ENCODE data around the gene PPP1CB.
"Not testable (repeated sequence)": the region's sequence is repeated elsewhere in the genome, so short reads cannot be mapped to it uniquely, and the experiment has no call there.

PPP1CB gene

DNA sequence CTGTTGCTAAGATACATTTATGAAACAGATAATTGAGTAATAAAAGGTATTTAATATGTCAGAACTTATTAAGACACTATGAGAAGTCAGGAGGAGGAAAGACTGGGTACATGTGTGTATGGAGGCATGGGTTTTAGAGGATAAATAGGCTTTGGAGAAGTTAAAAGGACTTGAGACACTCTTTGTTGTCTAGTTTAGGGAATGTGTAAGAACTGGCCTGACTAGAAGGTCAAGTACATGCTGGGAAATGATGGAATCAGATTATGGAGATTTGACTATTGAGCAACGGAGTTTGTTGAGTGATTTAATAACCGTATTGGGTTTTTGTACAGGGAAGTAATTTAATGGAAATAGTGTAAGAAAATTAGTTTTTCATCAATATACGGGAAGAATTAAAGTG lies 30.8 kb downstream of the PPP1CB start:
- H3K27me3 ChIP-seq (ENCODE audit: insufficient read depth, low read length, poor library complexity) = no peaks in the 10 kb centered on the region
- H3K9ac ChIP-seq (ENCODE audit: low read length) = no peak overlapping the region
- no peak overlapping the region for H2BK15ac ChIP-seq (replicated peaks; ENCODE audit: low read depth)
- no peak overlapping the region for H3K23ac ChIP-seq (ENCODE audit: low read length)
- peaks cover 2% of the 10 kb centered on the region for H3K79me1 ChIP-seq (ENCODE audit: low read length)
- H2BK5ac ChIP-seq (ENCODE audit: low read length) = no peak overlapping the region
- H4K8ac ChIP-seq (ENCODE audit: low read depth, low read length) = no peak overlapping the region
- H3K4ac ChIP-seq (ENCODE audit: low read depth, low read length) = no peak overlapping the region
- no peak overlapping the region for H4K5ac ChIP-seq (ENCODE audit: low read length)
- no peak for DNase-seq
- H3K36me3 ChIP-seq (ENCODE audit: control insufficient read depth, insufficient read depth, low read length) = peaks cover 2% of the 10 kb centered on the region
- H3K18ac ChIP-seq (ENCODE audit: low read length) = no peak overlapping the region
- no peaks in the 10 kb centered on the region for H3K79me2 ChIP-seq (ENCODE audit: control insufficient read depth, insufficient read depth, low read length)
- H3K27ac ChIP-seq (ENCODE audit: low read depth, low read length) = no peak overlapping the region
- H3K56ac ChIP-seq (ENCODE audit: low read length) = no peak overlapping the region
- 84% methylated on average over 3 of the region's 3 CpGs for WGBS (ENCODE audit: extremely low coverage, insufficient coverage, low lambda C conversion rate)
- H2BK120ac ChIP-seq (ENCODE audit: low read depth, low read length) = no peak overlapping the region
- no peak overlapping the region for H3K4me3 ChIP-seq (ENCODE audit: low read length)
- no peak overlapping the region for H3K4me2 ChIP-seq (ENCODE audit: low read length)
- H2AK5ac ChIP-seq (ENCODE audit: low read length) = no peak overlapping the region
- no peaks in the 10 kb centered on the region for H3K4me1 ChIP-seq (ENCODE audit: control insufficient read depth, low read depth, low read length)

DNA sequence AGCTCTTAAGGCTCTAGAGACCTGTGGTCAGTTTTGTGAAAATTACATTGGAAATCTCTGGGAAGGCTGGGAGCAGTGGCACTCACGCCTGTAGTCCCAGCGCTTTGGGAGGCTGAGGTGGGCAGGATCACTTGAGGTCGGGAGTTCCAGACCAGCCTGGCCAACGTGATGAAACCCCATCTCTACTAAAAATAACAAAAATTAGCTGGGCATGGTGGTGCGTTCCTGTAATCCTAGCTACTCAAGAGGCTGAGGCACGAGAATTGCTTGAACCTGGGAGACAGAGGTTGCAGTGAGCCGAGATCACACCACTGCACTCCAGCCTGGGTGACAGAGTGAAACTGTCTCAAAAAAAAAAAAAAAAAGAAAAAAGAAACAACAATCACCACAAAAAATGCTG lies 32.9 kb downstream of the PPP1CB start:
- not testable (repeated sequence) for H3K23ac ChIP-seq (ENCODE audit: low read length); H3K27me3 ChIP-seq (ENCODE audit: insufficient read depth, low read length, poor library complexity); DNase-seq; H3K4ac ChIP-seq (ENCODE audit: low read depth, low read length); H2BK120ac ChIP-seq (ENCODE audit: low read depth, low read length); H3K4me3 ChIP-seq (ENCODE audit: low read length); H2BK15ac ChIP-seq (replicated peaks; ENCODE audit: low read depth); H3K36me3 ChIP-seq (ENCODE audit: control insufficient read depth, insufficient read depth, low read length); H2BK5ac ChIP-seq (ENCODE audit: low read length); H4K8ac ChIP-seq (ENCODE audit: low read depth, low read length); H3K4me1 ChIP-seq (ENCODE audit: control insufficient read depth, low read depth, low read length); H3K27ac ChIP-seq (ENCODE audit: low read depth, low read length); H3K79me1 ChIP-seq (ENCODE audit: low read length); H3K18ac ChIP-seq (ENCODE audit: low read length); H3K56ac ChIP-seq (ENCODE audit: low read length); H3K79me2 ChIP-seq (ENCODE audit: control insufficient read depth, insufficient read depth, low read length); H4K5ac ChIP-seq (ENCODE audit: low read length); H3K4me2 ChIP-seq (ENCODE audit: low read length); H3K9ac ChIP-seq (ENCODE audit: low read length); H2AK5ac ChIP-seq (ENCODE audit: low read length)
- WGBS (ENCODE audit: extremely low coverage, insufficient coverage, low lambda C conversion rate) = no CpG with 5 or more reads among the region's 7 CpGs

DNA sequence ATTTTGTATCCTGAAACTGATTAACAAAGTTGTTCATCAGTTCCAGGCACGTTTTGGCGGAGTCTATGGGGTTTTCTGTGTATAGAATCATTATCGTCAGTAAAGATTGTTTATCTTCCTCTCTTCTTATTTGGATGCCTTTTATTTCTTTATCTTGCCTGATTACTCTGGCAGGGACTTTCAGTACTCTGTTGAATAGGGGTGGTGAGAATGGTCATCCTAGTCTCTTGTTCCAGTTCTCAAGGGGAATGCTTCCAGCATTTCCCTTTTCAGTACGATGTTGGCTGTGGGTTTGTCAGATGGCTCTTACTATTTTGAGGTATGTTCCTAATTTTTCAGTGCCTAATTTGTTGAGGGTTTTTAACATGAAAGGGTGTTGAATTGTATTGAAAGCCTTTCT lies 45.0 kb downstream of the PPP1CB start:
- Histone ChIP-seq H3K4me3 (ENCODE audit: low read length) (no peak overlapping the region), H3K9ac (ENCODE audit: low read length) (no peak overlapping the region), H3K4me1 (ENCODE audit: control insufficient read depth, low read depth, low read length) (no peaks in the 10 kb centered on the region), H3K23ac (ENCODE audit: low read length) (no peak overlapping the region), H2BK5ac (ENCODE audit: low read length) (no peak overlapping the region), H3K18ac (ENCODE audit: low read length) (no peak overlapping the region), H2AK5ac (ENCODE audit: low read length) (no peak overlapping the region), H3K79me2 (ENCODE audit: control insufficient read depth, insufficient read depth, low read length) (peaks cover 8% of the 10 kb centered on the region), H3K27ac (ENCODE audit: low read depth, low read length) (no peak overlapping the region), H2BK120ac (ENCODE audit: low read depth, low read length) (no peak overlapping the region), H3K27me3 (ENCODE audit: insufficient read depth, low read length, poor library complexity) (no peaks in the 10 kb centered on the region), H3K79me1 (ENCODE audit: low read length) (peaks cover 2% of the 10 kb centered on the region), H3K56ac (ENCODE audit: low read length) (no peak overlapping the region), H4K5ac (ENCODE audit: low read length) (no peak overlapping the region), H3K4ac (ENCODE audit: low read depth, low read length) (no peak overlapping the region), H3K36me3 (ENCODE audit: control insufficient read depth, insufficient read depth, low read length) (peaks cover 1% of the 10 kb centered on the region), H4K8ac (ENCODE audit: low read depth, low read length) (no peak overlapping the region), H3K4me2 (ENCODE audit: low read length) (no peak overlapping the region), H2BK15ac (replicated peaks; ENCODE audit: low read depth) (no peak overlapping the region)
- DNase-seq = no peak
- WGBS (ENCODE audit: extremely low coverage, insufficient coverage, low lambda C conversion rate) = no CpG with 5 or more reads among the region's 4 CpGs

DNA sequence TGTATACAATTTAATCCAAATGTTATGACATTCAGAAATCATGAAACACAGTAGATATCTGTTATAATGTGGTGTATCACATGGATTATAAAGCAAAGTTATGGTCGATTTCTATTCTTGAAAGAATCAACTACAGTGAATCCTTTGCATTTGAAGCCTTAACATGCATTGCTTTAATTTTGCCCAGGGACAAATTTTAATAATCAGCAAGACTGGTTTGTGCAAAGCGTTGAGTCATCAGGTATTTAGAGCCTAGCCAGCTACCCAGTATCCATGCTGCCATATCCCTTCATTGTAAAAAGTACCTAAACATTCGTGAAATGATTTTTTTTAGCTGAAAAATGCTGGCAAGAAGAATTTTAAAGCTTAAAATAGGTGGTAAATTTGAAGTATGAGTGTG lies 50.1 kb downstream of the PPP1CB start:
- no peak overlapping the region for H4K8ac ChIP-seq (ENCODE audit: low read depth, low read length)
- no peak overlapping the region for H2BK5ac ChIP-seq (ENCODE audit: low read length)
- H3K4me2 ChIP-seq (ENCODE audit: low read length) = no peak overlapping the region
- no peak for DNase-seq
- no peak overlapping the region for H3K9ac ChIP-seq (ENCODE audit: low read length)
- H4K5ac ChIP-seq (ENCODE audit: low read length) = no peak overlapping the region
- no peaks in the 10 kb centered on the region for H3K27me3 ChIP-seq (ENCODE audit: insufficient read depth, low read length, poor library complexity)
- peaks cover 2% of the 10 kb centered on the region for H3K79me1 ChIP-seq (ENCODE audit: low read length)
- H3K4ac ChIP-seq (ENCODE audit: low read depth, low read length) = no peak overlapping the region
- H3K56ac ChIP-seq (ENCODE audit: low read length) = no peak overlapping the region
- no peak overlapping the region for H2BK15ac ChIP-seq (replicated peaks; ENCODE audit: low read depth)
- peaks cover 2% of the 10 kb centered on the region for H3K79me2 ChIP-seq (ENCODE audit: control insufficient read depth, insufficient read depth, low read length)
- no peaks in the 10 kb centered on the region for H3K4me1 ChIP-seq (ENCODE audit: control insufficient read depth, low read depth, low read length)
- H2AK5ac ChIP-seq (ENCODE audit: low read length) = no peak overlapping the region
- H3K23ac ChIP-seq (ENCODE audit: low read length) = no peak overlapping the region
- H3K4me3 ChIP-seq (ENCODE audit: low read length) = no peak overlapping the region
- no peak overlapping the region for H2BK120ac ChIP-seq (ENCODE audit: low read depth, low read length)
- no peaks in the 10 kb centered on the region for H3K36me3 ChIP-seq (ENCODE audit: control insufficient read depth, insufficient read depth, low read length)
- H3K27ac ChIP-seq (ENCODE audit: low read depth, low read length) = no peak overlapping the region
- no peak overlapping the region for H3K18ac ChIP-seq (ENCODE audit: low read length)
- no CpG with 5 or more reads among the region's 3 CpGs for WGBS (ENCODE audit: extremely low coverage, insufficient coverage, low lambda C conversion rate)

GRCh38 chr2:28802975-28803429 lies 51.4 kb downstream of the PPP1CB start:
- H3K9ac ChIP-seq (ENCODE audit: low read length) = no peak overlapping the region
- H3K27ac ChIP-seq (ENCODE audit: low read depth, low read length) = no peak overlapping the region
- no peaks in the 10 kb centered on the region for H3K79me2 ChIP-seq (ENCODE audit: control insufficient read depth, insufficient read depth, low read length)
- H4K5ac ChIP-seq (ENCODE audit: low read length) = no peak overlapping the region
- H3K56ac ChIP-seq (ENCODE audit: low read length) = no peak overlapping the region
- no peak overlapping the region for H4K8ac ChIP-seq (ENCODE audit: low read depth, low read length)
- no peak overlapping the region for H2AK5ac ChIP-seq (ENCODE audit: low read length)
- no peak overlapping the region for H3K4ac ChIP-seq (ENCODE audit: low read depth, low read length)
- no peak overlapping the region for H2BK120ac ChIP-seq (ENCODE audit: low read depth, low read length)
- no peak overlapping the region for H3K23ac ChIP-seq (ENCODE audit: low read length)
- DNase-seq = peak; percentile 64
- no peaks in the 10 kb centered on the region for H3K36me3 ChIP-seq (ENCODE audit: control insufficient read depth, insufficient read depth, low read length)
- H3K4me3 ChIP-seq (ENCODE audit: low read length) = no peak overlapping the region
- no CpG with 5 or more reads among the region's 4 CpGs for WGBS (ENCODE audit: extremely low coverage, insufficient coverage, low lambda C conversion rate)
- no peak overlapping the region for H2BK5ac ChIP-seq (ENCODE audit: low read length)
- no peaks in the 10 kb centered on the region for H3K27me3 ChIP-seq (ENCODE audit: insufficient read depth, low read length, poor library complexity)
- no peak overlapping the region for H3K4me2 ChIP-seq (ENCODE audit: low read length)
- H3K18ac ChIP-seq (ENCODE audit: low read length) = peak overlapping the region; percentile 28
- no peaks in the 10 kb centered on the region for H3K79me1 ChIP-seq (ENCODE audit: low read length)
- H3K4me1 ChIP-seq (ENCODE audit: control insufficient read depth, low read depth, low read length) = no peaks in the 10 kb centered on the region
- H2BK15ac ChIP-seq (replicated peaks; ENCODE audit: low read depth) = no peak overlapping the region

GRCh38 chr2:28809927-28810326 lies 58.3 kb downstream of the PPP1CB start:
- H3K18ac ChIP-seq (ENCODE audit: low read length) = no peak overlapping the region
- no peaks in the 10 kb centered on the region for H3K79me1 ChIP-seq (ENCODE audit: low read length)
- no peak overlapping the region for H3K9ac ChIP-seq (ENCODE audit: low read length)
- no peaks in the 10 kb centered on the region for H3K79me2 ChIP-seq (ENCODE audit: control insufficient read depth, insufficient read depth, low read length)
- H4K8ac ChIP-seq (ENCODE audit: low read depth, low read length) = no peak overlapping the region
- no peak overlapping the region for H2BK5ac ChIP-seq (ENCODE audit: low read length)
- WGBS (ENCODE audit: extremely low coverage, insufficient coverage, low lambda C conversion rate) = no CpG with 5 or more reads among the region's 10 CpGs
- H2BK120ac ChIP-seq (ENCODE audit: low read depth, low read length) = no peak overlapping the region
- no peak overlapping the region for H2AK5ac ChIP-seq (ENCODE audit: low read length)
- no peak overlapping the region for H3K4me3 ChIP-seq (ENCODE audit: low read length)
- peaks cover 2% of the 10 kb centered on the region for H3K27me3 ChIP-seq (ENCODE audit: insufficient read depth, low read length, poor library complexity)
- no peaks in the 10 kb centered on the region for H3K4me1 ChIP-seq (ENCODE audit: control insufficient read depth, low read depth, low read length)
- no peaks in the 10 kb centered on the region for H3K36me3 ChIP-seq (ENCODE audit: control insufficient read depth, insufficient read depth, low read length)
- no peak overlapping the region for H3K23ac ChIP-seq (ENCODE audit: low read length)
- peak; percentile 2 for DNase-seq
- H3K4me2 ChIP-seq (ENCODE audit: low read length) = no peak overlapping the region
- H3K27ac ChIP-seq (ENCODE audit: low read depth, low read length) = no peak overlapping the region
- no peak overlapping the region for H3K56ac ChIP-seq (ENCODE audit: low read length)
- H2BK15ac ChIP-seq (replicated peaks; ENCODE audit: low read depth) = no peak overlapping the region
- H4K5ac ChIP-seq (ENCODE audit: low read length) = no peak overlapping the region
- H3K4ac ChIP-seq (ENCODE audit: low read depth, low read length) = no peak overlapping the region
